Measurements from ENCODE around the gene RFX7.

The RFX7 gene

GRCh38 chr15:56244038-56244810 is 545 bp upstream of the RFX7 start:
- DNase-seq = peak; percentile 24

- no peak for DNase-seq
Measured at GRCh38 chr15:56242576-56243162, 1.0 kb downstream of the RFX7 start.

GRCh38 chr15:56241374-56242105 is 2.1 kb downstream of the RFX7 start:
- DNase-seq = no peak

GRCh38 chr15:56240390-56240789 is 3.3 kb downstream of the RFX7 start:
- no peak for DNase-seq

- DNase-seq = no peak
Measured at GRCh38 chr15:56236197-56236596, 7.5 kb downstream of the RFX7 start.

GRCh38 chr15:56234804-56235203 is 8.9 kb downstream of the RFX7 start:
- no peak for DNase-seq

- no peak for DNase-seq
Measured at GRCh38 chr15:56233549-56233948, 10.1 kb downstream of the RFX7 start.

GRCh38 chr15:56232058-56232457 is 11.6 kb downstream of the RFX7 start:
- no peak for DNase-seq

GRCh38 chr15:56228854-56229253 is 14.8 kb downstream of the RFX7 start:
- DNase-seq = no peak

GRCh38 chr15:56228352-56228751 is 15.3 kb downstream of the RFX7 start:
- DNase-seq = no peak

GRCh38 chr15:56227780-56228179 is 15.9 kb downstream of the RFX7 start:
- DNase-seq = no peak

GRCh38 chr15:56227306-56227705 is 16.4 kb downstream of the RFX7 start:
- no peak for DNase-seq

- DNase-seq = no peak
Measured at GRCh38 chr15:56225520-56225919, 18.2 kb downstream of the RFX7 start.

GRCh38 chr15:56222302-56222701 is 21.4 kb downstream of the RFX7 start:
- no peak for DNase-seq

- no peak for DNase-seq
Measured at GRCh38 chr15:56217341-56217740, 26.3 kb downstream of the RFX7 start.

GRCh38 chr15:56215769-56216168 is 27.9 kb downstream of the RFX7 start:
- DNase-seq = no peak

- DNase-seq = no peak
Measured at GRCh38 chr15:56211960-56212550, 31.6 kb downstream of the RFX7 start.

GRCh38 chr15:56211064-56211463 is 32.6 kb downstream of the RFX7 start:
- DNase-seq = no peak

- no peak for DNase-seq
Measured at GRCh38 chr15:56208641-56209155, 35.0 kb downstream of the RFX7 start.

GRCh38 chr15:56208185-56208584 is 35.5 kb downstream of the RFX7 start:
- no peak for DNase-seq

GRCh38 chr15:56207711-56208110 is 36.0 kb downstream of the RFX7 start:
- DNase-seq = peak; percentile 8

GRCh38 chr15:56207092-56207491 is 36.6 kb downstream of the RFX7 start:
- DNase-seq = peak; percentile 12
